CD4-positive, alpha-beta T cell treated with Interleukin-17A for 4 hours (primary cell): Measurements from ENCODE around the gene INPP5K.
A peak's percentile ranks its signal among the peaks of the same experiment; 100 is the strongest.

Experiments
- DNase-seq: peaks from one replicate; pipeline ENCODE4 v3.0.0-alpha.2; 2020; ENCODE audit warnings: mixed read lengths

INPP5K gene

GRCh38 chr17:1484676-1485422 lies 31.6 kb downstream of the INPP5K start:
- DNase-seq: peak; percentile 57

DNA sequence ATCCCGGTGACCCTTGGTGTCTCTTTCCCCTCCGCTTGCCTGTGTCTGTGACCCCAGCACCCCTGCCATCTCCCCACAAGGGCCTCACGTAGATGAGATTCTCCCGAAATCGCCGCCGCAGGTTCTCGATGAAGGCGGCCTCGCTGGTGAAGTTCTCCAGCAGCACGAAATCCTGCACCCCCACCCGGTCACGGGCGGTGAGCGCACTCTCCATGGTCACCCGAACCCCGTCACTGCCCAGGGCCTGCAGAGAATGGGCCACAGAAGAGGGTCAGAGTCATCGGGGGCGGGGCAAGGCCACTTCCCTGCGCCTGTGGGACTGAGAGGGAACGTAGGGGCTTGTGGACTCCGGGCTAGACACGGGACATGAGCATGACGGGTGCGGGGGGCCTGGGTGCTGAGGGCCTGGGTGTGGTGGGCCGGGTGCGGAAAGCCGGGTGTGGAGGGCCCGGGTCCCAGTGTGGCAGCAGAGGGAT lies 32.3 kb downstream of the INPP5K start:
- DNase-seq: no peak

DNA sequence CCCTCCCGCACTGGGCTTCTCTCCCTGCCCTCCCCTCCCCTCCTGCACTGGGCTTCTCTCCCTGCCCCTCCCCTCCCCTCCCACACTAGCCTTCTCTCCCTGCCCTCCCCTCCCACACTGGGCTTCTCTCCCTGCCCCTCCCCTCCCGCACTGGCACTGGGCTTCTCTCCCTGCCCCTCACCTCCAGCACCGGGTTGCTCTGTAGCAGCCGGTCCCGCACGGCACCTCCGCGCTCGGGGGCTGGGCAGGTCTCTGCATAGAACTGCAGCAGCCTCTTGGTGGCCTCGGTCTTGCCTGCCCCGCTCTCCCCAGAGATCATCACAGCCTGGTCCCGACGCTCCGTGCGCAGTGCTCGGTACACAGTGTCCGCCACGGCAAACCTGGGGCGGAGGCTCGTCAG lies 33.7 kb downstream of the INPP5K start:
- DNase-seq: no peak

- DNase-seq: no peak
Measured at GRCh38 chr17:1481736-1482135, 34.7 kb downstream of the INPP5K start.

GRCh38 chr17:1480747-1481465 lies 35.5 kb downstream of the INPP5K start:
- DNase-seq: no peak

DNA sequence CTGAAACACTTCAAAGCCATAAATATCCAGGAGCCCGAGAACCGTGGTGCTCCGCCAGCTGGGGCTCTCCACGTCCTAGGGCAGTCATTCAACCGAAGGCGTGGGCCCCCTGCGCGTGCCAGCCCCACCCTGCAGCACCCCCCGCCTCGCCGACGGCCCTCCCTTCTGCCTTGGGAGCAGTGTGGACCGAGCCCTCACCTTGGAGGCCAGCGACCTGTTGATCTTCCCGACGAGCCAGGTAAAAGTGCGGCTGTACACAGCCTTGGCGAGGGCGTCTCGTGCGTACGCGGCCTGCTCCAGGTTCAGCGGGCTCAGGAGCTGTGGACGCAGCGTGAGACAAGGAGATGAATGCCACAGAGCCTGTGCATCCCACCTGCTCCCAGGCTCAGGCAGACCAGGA lies 38.0 kb downstream of the INPP5K start:
- no peak for DNase-seq

DNA sequence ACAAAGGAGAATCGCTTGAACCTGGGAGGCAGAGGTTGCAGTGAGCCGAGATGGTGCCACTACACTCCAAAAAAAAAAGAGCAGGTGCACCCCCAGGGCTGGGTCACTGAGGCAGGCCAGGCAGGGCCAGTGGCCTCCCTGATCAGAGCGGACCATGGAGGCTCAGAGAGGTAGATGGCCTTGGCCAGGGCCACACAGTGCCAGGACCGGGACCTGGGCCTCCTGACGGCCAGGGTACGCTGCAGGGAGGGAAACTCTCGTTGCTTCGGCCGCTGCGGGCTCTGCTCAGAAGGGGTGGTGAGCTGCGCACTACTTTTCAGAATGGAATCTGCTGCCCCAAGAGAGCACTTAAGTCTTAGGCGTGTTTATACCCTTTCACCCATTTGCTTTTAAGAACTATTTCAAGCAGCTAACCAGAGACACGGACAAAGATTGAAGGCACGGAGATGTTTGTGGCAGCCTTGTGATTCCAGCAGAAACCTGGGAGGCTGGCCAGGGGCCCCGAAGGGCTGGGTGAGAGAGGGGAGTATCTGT lies 41.0 kb downstream of the INPP5K start:
- no peak for DNase-seq

DNA sequence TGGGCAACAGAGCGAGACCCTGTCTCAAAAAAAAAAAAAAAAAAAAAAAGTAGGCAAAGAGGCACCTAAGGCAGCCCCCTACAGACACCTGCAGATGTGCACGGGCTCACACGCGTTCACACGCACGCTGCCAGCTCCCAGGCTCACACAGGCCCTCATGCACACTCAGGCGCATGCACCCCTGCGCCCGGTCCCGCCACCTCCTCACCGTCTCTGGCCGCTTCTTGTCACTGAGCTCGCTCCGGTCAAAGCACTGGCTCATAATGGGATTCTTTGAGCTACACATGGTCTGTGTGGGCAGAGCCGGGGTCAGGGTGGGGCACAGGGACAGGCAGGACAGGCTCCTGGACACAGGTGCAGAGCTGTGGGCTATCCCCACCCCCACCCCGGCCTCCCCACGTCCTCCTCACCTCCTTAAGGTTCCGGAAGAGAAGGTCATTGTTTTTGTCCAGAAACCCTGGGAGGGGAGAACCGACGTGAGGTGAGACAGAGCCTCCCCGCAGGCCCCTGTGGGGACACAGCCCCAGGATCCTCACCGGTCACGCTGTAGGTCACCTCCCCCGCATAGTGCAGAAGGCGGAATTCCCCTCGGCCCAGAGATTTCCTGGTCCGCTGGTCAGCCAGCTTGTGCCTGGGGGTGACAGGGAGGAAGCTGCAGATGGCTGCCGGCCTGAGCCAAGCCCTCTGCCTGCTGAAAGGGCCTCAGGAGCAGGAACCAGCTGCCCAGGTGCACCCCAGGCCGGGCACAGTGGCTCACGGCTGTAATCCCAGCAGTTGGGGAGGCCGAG lies 41.8 kb downstream of the INPP5K start:
- DNase-seq: no peak

DNA sequence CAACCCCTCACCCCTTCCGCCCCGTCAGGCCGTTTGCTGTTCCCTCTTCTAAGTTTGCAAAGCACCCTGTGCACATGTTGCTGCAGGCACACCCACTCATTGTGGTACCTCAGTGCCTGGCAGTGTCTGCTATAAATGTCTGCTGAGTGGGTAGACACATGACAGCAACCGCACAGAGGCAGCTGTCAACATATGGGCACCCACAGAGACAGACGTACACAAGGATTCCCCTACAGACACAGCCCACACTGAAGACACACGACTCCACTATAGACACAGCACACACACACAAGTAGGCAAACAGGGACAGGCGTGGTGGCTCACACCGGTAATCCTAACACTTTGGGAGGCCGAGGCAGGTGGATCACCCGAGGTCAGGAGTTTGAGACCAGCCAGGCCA lies 42.6 kb downstream of the INPP5K start:
- peak; percentile 48 for DNase-seq

- DNase-seq: peak; percentile 55
Measured at GRCh38 chr17:1473170-1473569, 43.2 kb downstream of the INPP5K start.

DNA sequence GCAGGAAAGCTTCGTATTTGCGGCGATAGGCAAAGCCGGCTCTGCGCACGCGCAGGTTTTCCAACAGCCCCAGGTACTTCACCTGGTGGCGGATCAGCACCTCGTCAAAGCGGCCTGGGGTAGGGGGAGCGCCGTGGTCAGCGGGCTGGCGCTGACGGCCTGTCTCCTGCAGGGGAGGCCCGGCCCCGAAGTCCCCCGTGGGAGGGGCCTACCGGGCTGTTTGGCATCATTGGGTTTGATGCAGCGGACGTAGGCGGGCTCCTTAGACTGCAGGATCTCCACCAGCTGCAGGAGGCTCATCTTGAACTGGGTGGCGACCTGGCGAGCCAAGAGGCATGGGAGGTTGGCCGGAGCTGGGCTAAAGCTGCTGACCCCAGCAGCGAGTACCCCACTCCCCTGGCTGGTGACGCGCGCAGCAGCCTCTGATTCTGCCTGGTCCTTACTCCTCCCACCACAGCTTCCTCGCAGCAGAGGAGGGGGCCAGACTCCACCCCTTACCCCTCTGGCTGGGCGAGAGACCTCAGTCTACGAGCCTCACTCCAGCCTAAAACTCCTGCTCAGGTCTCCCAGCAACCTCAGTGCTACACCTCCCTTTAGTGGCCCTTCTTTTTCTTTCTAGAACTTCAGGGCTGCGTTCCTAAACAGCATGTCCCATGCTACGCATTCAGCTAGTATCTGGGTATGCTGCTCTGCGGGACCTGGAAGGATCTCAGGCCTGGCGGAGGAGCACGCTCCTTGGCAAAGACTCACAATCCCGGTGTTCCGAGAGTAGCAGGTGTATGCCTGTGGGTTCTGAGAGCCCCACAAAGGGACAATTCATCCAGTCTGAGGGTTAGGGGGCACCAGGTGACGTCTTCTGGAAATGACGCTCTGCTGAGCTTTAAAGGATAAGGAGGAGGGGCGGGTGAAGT lies 44.2 kb downstream of the INPP5K start:
- no peak for DNase-seq

DNA sequence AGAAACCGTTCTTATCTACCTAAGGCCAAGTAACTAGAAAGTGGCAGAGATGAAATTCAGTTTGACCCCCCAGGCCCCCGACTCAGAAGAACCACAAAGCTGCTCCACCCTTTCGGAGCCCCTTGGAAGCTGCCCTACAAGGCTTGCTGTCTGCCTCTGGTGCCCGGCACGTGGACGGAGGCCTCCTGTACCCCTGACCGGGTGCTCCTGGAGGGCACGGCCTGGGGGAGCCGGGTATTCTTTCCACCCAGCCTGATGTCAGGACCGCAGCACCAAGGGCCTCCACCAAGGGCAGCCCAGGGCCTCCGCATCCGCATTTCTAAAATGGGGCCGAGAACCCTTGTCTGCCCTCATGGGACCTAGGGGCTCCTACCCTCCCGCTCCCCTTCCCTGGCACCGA lies 44.9 kb downstream of the INPP5K start:
- no peak for DNase-seq

DNA sequence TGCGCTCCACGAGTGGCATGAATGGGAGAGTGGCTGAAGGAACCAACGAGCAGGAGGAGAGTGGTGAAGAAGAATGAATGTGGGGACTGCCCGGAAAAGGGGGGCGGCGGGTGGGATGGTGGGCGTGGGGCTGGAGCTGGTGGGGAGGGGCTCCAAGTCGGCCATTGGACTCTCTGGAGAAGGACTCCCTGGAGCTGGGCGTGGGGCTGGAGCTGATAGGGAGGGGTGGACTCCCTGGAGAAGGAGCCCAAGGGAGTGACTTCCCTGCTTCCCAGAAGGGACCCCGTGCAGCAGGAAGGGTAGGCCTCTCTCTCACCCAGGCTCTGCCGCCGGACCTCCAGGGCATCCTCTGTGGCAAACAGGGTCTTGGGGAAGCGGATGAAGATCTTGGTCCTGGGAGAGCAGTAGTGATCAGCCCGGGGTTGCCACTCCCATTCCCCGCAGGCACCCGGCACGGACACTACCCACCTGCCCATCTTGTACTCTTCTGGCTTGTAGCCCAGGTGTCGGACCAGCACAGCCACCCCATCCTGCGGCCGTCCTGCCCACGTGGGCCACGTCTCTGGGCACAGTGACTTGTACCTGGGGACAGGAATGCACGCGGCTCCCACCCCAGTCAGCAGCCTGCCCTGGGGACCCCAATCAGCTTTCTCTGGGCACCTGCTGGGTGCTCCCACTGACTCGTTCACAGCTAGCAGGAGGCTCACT lies 45.5 kb downstream of the INPP5K start:
- DNase-seq: no peak

DNA sequence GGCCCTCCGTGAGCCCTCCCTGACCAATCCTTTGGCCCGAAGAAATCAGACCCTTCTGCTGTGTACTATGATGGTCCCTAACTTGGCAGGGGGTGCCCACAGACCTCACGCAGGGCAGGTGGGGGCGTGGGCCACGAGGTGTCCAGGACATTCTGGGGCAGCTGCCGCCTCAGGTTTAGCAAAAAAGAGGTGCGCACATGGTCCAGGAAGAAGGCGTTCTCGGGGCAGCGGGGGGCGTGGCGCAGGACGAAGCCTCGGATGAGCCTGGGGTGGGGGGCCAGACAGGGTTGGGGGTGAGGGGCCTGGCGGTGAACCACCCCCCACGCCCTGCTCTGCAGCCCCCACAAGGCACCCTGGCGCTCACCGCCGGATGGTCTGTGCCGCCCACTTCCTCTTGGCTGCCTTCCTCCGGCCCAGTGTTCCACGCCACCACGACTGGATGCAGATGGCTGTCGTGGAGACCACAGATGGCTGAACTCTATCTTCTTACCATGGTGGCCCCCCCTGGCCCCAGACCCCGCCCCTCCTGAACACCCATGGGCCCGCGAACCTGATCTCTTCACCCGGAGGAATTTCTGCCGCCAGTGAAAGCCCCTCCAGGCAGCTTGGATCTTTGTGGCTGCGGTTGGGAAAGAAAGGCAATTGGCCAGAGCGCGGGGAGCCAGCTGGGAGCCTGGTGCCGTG lies 46.2 kb downstream of the INPP5K start:
- DNase-seq: no peak

- DNase-seq: no peak
Measured at GRCh38 chr17:1469231-1469852, 47.1 kb downstream of the INPP5K start.

DNA sequence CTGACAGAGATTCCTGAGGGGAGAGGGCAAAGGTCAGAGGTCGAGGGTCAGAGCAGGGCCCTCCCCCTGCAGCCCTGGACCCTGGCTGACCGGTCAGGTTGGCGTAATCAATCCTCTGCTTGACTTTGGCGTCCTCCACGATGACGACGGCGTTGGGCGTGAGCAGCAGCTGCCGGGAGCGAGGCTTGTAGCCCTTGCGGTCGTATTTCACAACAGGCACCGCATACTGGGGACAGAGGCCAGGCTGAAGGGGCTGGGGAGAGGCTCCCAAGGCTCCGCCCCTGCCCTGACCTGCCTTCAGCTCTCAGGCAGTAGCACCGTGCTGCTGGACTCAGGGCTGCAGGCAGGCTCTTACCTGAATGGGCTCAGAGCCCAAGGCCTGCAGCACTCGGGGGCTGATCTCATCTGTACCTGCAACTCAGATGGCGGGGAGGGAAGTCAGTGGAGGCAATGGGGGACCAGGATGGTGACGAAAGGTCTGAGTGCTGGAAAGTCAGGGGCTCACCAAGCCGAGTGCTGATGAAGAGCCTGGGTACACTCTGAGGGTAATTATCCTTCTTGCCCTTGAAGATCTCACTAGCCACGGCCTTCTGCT lies 48.4 kb downstream of the INPP5K start:
- DNase-seq: no peak

GRCh38 chr17:1467258-1467657 lies 49.2 kb downstream of the INPP5K start:
- DNase-seq: no peak

- DNase-seq: no peak
Measured at GRCh38 chr17:1464186-1464585, 52.2 kb downstream of the INPP5K start.

DNA sequence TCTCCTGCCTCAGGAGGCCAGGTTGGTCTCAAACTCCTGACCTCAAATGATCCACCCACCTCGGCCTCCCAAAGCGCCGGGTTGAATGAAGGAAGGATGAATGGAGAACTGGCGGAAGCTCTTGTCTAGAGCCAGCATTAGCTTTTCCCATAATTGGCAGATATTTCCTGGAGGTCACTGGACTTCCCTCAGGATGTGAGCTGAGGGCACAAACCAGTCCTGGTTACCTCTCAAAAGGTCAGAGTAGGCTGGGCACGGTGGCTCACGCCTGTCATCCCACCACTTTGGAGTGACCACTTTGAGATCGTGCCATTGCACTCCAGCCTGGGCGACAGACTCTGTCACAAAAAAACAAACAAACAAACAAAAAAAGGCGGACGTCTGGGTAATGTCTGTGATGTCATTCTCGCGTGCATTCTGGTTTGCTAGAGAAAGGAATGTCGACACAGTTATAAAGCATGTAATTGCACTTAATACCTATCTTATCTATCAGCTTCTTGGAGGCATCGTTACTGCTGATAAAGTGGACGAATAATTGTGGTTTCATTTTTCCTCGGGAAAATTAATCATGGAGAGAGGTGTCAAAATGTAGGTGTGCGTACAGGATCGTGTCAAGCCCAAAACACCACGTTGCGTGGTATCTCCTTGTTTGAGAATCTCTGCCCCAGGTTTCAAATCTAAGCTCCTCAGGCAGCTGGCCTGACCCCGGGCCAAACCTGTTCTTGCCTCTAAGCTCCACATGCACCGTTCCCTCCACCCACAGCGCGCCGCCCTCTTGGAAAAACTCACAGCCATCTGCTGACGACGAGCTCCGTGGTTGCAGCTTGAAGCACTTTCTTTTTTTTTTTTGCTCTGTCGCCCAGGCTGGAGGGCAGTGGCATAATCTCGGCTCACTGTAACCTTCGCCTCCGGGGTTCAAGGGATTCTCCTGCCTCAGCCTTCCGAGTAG lies 54.0 kb downstream of the INPP5K start:
- DNase-seq: no peak
